Endothelial cell (in vitro differentiated cells): ENCODE data around the gene MAD2L1BP. TPM values are rescaled to one million over a fixed set of nuclear protein-coding genes. Genes with fewer than 3 reads are reported as not detected.

ENCODE experiments used
- DNase-seq: peaks from one replicate; pipeline ENCODE4 v3.0.0; 2021; ENCODE audit warnings: low spot score
- H3K27ac Mint-ChIP-seq: one replicate; pipeline ENCODE4 v1.8.0; 2021; ENCODE audit warnings: mixed read lengths, inconsistent platforms; ENCODE audit not compliant: unreplicated experiment
- H3K27me3 Mint-ChIP-seq: one replicate; pipeline ENCODE4 v1.8.0; 2021; ENCODE audit warnings: mild to moderate bottlenecking, moderate library complexity, mixed read lengths, inconsistent platforms; ENCODE audit not compliant: unreplicated experiment
- H3K36me3 Mint-ChIP-seq: one replicate; pipeline ENCODE4 v1.8.0; 2021; ENCODE audit warnings: mild to moderate bottlenecking, low read depth, mixed read lengths, inconsistent platforms; ENCODE audit not compliant: unreplicated experiment
- H3K4me1 Mint-ChIP-seq: one replicate; pipeline ENCODE4 v1.8.0; 2021; ENCODE audit warnings: mild to moderate bottlenecking, mixed read lengths, inconsistent platforms; ENCODE audit not compliant: unreplicated experiment
- H3K4me3 Mint-ChIP-seq: one replicate; pipeline ENCODE4 v1.8.0; 2021; ENCODE audit warnings: mild to moderate bottlenecking, mixed read lengths, inconsistent platforms; ENCODE audit not compliant: unreplicated experiment
- H3K9me3 Mint-ChIP-seq: one replicate; pipeline ENCODE4 v1.8.0; 2021; ENCODE audit warnings: mixed read lengths, inconsistent platforms; ENCODE audit not compliant: unreplicated experiment
- CTCF ChIP-seq: fragments of 200-600 bp; sonication (generic); IDR thresholded peaks from one replicate; pipeline ENCODE4 v1.5.0; 2021; ENCODE audit warnings: antibody characterized with exemption; ENCODE audit not compliant: unreplicated experiment
- total RNA-seq: library from RNA; stranded (reverse); fragmentation: NEBNext Ultra II Directional; extraction: Animal tissue kit (Norgen Biotek cat#: 25700); gene quantifications from one replicate; pipeline ENCODE4 v1.2.1, GENCODE V29; 2021; ENCODE audit not compliant: unreplicated experiment

Gene MAD2L1BP
- total RNA-seq, 1 donor from 2014 or later = 26.8 TPM

GRCh38 chr6:43669922-43670622 lies 34.4 kb downstream of the MAD2L1BP start:
- TF ChIP-seq CTCF = no peak
- no peak overlapping the region for H3K27ac Mint-ChIP-seq
- H3K4me1 Mint-ChIP-seq = peaks cover 7% of the 10 kb centered on the region
- no peak for DNase-seq
- H3K4me3 Mint-ChIP-seq = no peak overlapping the region
- peaks cover 16% of the 10 kb centered on the region for H3K27me3 Mint-ChIP-seq
- H3K9me3 Mint-ChIP-seq = no peaks in the 10 kb centered on the region
- peaks cover 13% of the 10 kb centered on the region for H3K36me3 Mint-ChIP-seq

GRCh38 chr6:43670623-43670986 lies 35.0 kb downstream of the MAD2L1BP start:
- DNase-seq = no peak
- peaks cover 7% of the 10 kb centered on the region for H3K4me1 Mint-ChIP-seq
- no peaks in the 10 kb centered on the region for H3K9me3 Mint-ChIP-seq
- no peak overlapping the region for H3K27ac Mint-ChIP-seq
- peaks cover 15% of the 10 kb centered on the region for H3K27me3 Mint-ChIP-seq
- TF ChIP-seq CTCF = no peak
- peak overlapping the region; percentile 25 for H3K4me3 Mint-ChIP-seq
- H3K36me3 Mint-ChIP-seq = peaks cover 14% of the 10 kb centered on the region

- Mint-ChIP-seq H3K27ac (no peak overlapping the region), H3K4me3 (peak overlapping the region; percentile 25), H3K36me3 (peaks cover 14% of the 10 kb centered on the region), H3K4me1 (peaks cover 7% of the 10 kb centered on the region), H3K9me3 (no peaks in the 10 kb centered on the region), H3K27me3 (peaks cover 14% of the 10 kb centered on the region)
- no peak for TF ChIP-seq CTCF
- no peak for DNase-seq
Observed at GRCh38 chr6:43671011-43671800, 35.6 kb downstream of the MAD2L1BP start.

GRCh38 chr6:43671801-43672690 lies 36.4 kb downstream of the MAD2L1BP start:
- no peaks in the 10 kb centered on the region for H3K9me3 Mint-ChIP-seq

More at GRCh38 chr6:43671801-43672690, 36.4 kb downstream of the MAD2L1BP start:
- no peak overlapping the region for H3K27ac Mint-ChIP-seq
- H3K4me3 Mint-ChIP-seq = no peak overlapping the region
- H3K4me1 Mint-ChIP-seq = peaks cover 7% of the 10 kb centered on the region
- H3K27me3 Mint-ChIP-seq = peaks cover 7% of the 10 kb centered on the region
- no peak for DNase-seq
- peaks cover 14% of the 10 kb centered on the region for H3K36me3 Mint-ChIP-seq
- no peak for TF ChIP-seq CTCF
